Vagina (tissue), 2 donors: ENCODE data around the gene NPEPPS.
"Not testable (repeated sequence)": the region's sequence is repeated elsewhere in the genome, so short reads cannot be mapped to it uniquely, and the experiment has no call there.

ENCODE experiments used
- POLR2A ChIP-seq, 2 donors: fragments of 450-650 bp; IDR thresholded peaks; one replicate each; pipeline ENCODE4 v1.6.1; 2017; ENCODE audit warnings: antibody characterized with exemption in 2 of 2, mild to moderate bottlenecking in 2 of 2, moderate library complexity in 2 of 2
- POLR2AphosphoS5 ChIP-seq, 2 donors: sonication (generic); formaldehyde crosslinking; IDR thresholded peaks; one replicate each; pipeline ENCODE4 v1.9.0; 2017; ENCODE audit warnings: antibody characterized with exemption in 2 of 2, mild to moderate bottlenecking in 2 of 2, low read depth in 1 of 2; ENCODE audit not compliant: insufficient read depth in 1 of 2
- TF ChIP-seq, protein P1 (sequence below), 3 experiments: fragments of 450-650 bp in 2 of 3; fragments of 200-600 bp in 1 of 3; sonication (generic) in 1 of 3; IDR thresholded peaks; one replicate each; pipeline ENCODE4 v1.5.1; 2017 to 2019; ENCODE audit warnings: antibody characterized with exemption in 3 of 3, mild to moderate bottlenecking in 2 of 3, moderate library complexity in 2 of 3

GRCh38 chr17:47521434-47521833 lies 9.5 kb upstream of the NPEPPS start:
- TF ChIP-seq, protein P1, sequence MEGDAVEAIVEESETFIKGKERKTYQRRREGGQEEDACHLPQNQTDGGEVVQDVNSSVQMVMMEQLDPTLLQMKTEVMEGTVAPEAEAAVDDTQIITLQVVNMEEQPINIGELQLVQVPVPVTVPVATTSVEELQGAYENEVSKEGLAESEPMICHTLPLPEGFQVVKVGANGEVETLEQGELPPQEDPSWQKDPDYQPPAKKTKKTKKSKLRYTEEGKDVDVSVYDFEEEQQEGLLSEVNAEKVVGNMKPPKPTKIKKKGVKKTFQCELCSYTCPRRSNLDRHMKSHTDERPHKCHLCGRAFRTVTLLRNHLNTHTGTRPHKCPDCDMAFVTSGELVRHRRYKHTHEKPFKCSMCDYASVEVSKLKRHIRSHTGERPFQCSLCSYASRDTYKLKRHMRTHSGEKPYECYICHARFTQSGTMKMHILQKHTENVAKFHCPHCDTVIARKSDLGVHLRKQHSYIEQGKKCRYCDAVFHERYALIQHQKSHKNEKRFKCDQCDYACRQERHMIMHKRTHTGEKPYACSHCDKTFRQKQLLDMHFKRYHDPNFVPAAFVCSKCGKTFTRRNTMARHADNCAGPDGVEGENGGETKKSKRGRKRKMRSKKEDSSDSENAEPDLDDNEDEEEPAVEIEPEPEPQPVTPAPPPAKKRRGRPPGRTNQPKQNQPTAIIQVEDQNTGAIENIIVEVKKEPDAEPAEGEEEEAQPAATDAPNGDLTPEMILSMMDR (IDR thresholded peaks at IDR 0.05): not testable (repeated sequence)
- not testable (repeated sequence) for TF ChIP-seq POLR2A (IDR thresholded peaks at IDR 0.05); POLR2AphosphoS5 (IDR thresholded peaks at IDR 0.05; ENCODE audit: insufficient read depth in 1 of 2, low read depth in 1 of 2)
